ENCODE results near the gene MAGEB3. TPM values are rescaled to one million over a fixed set of nuclear protein-coding genes. Genes with fewer than 3 reads are reported as not detected.

Gene MAGEB3
- total RNA-seq, result not detected

GRCh38 chrX:30230395-30230794, at the start of gene MAGEB3:
TSS of gene MAGEB3 (plus strand) at chrX:30230657. CDS start at chrX:30235925, 5,268 bp downstream.

GRCh38 chrX:30215357-30215843, 15.1 kb upstream of the MAGEB3 start, which contains the start of gene MAGEB2:
TSS of gene MAGEB2 (plus strand) at chrX:30215563. CDS start at chrX:30218581, 3,018 bp downstream.

GRCh38 chrX:30241724-30242415, 11.4 kb downstream of the MAGEB3 start, which contains the start of gene MAGEB4:
TSS of gene MAGEB4 (plus strand) at chrX:30242000. CDS start at chrX:30242136, 136 bp downstream.

GRCh38 chrX:30246769-30247489, 16.5 kb downstream of the MAGEB3 start, which contains the start of gene MAGEB1:
TSS of gene MAGEB1 (plus strand) at chrX:30247146. CDS start at chrX:30250494, 3,348 bp downstream.

Other genes starting within 250 kb of the MAGEB3 start
- gene MAGEB2, start 15.1 kb upstream of the MAGEB3 start, total RNA-seq, result not detected
- not detected for gene MAGEB4, start 11.3 kb downstream of the MAGEB3 start, total RNA-seq
- gene MAGEB1, start 16.5 kb downstream of the MAGEB3 start, total RNA-seq, result not detected
- not detected for gene NR0B1, start 78.7 kb downstream of the MAGEB3 start, total RNA-seq

Data from camera-type eye (tissue), 1 donor.